ENCODE data around the gene TMTC1. TPM values are rescaled to one million over a fixed set of nuclear protein-coding genes. Genes with fewer than 3 reads are reported as not detected.

TMTC1 gene
- polyA plus RNA-seq, 1 donor (not counting 4 experiments of a cell fraction or from before 2014, with no cell fraction given) = 3.7 TPM

DNA sequence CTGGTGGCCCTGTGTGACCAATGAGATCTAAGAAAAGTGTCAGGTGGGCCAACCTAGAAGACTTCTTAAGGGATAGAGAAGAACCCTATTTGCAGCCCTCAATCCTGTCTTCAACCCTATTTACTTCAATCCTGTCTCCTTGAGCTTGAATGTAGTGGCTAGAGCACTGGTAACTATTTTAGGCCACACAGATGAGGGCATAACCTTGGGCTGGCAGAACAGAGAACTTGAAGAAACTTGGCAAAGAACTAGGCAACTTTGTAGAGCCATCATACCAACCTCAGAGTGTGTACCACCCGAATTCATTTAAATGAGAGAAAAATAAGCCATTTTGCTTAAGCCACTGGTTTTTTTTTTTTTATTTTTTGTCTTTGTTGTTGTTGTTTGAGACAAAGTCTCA is 94.8 kb downstream of the TMTC1 start:
- H3K4me3 ChIP-seq (ENCODE audit: control insufficient read depth in 2 of 3, extremely low read depth in 1 of 3, insufficient read depth in 2 of 3, low read depth in 1 of 3, low read length in 3 of 3) = no peak overlapping the region
- no peak for FAIRE-seq
- no peaks in the 10 kb centered on the region for H3K27me3 ChIP-seq (ENCODE audit: control insufficient read depth, extremely low read depth, insufficient read depth, low read length)
- H3K27ac ChIP-seq (ENCODE audit: control insufficient read depth, insufficient read depth, low read length) = no peak overlapping the region
- H3K36me3 ChIP-seq (ENCODE audit: control insufficient read depth in 2 of 2, extremely low read depth in 1 of 2, insufficient read depth in 2 of 2, low read length in 2 of 2) = no peaks in the 10 kb centered on the region
- dilution Hi-C loops (cut with MboI; ENCODE audit: extremely low pct_ligation_motif_present, low sequenced_read_pairs) = no loop called here
- no peak overlapping the region for H3K4me2 ChIP-seq (ENCODE audit: control insufficient read depth, extremely low read depth, insufficient read depth, low read depth, low read length)
- no peak for TF ChIP-seq CTCF (optimal IDR thresholded peaks at IDR 0.05 in 1 of 3, IDR thresholded peaks at IDR 0.05 in 1 of 3, conservative IDR thresholded peaks at IDR 0.05 in 1 of 3; ENCODE audit: extremely low read depth in 1 of 3, insufficient read depth in 2 of 3, low read length in 3 of 3)
- H3K4me1 ChIP-seq (ENCODE audit: control insufficient read depth, extremely low read depth, insufficient read depth, low read length) = peaks cover 6% of the 10 kb centered on the region
- H3K9ac ChIP-seq (ENCODE audit: control insufficient read depth, extremely low read depth, insufficient read depth, low read length) = no peak overlapping the region
- no peaks in the 10 kb centered on the region for H3K9me3 ChIP-seq (ENCODE audit: control insufficient read depth, low read depth, low read length)
- no peaks in the 10 kb centered on the region for H4K20me1 ChIP-seq (ENCODE audit: control insufficient read depth, extremely low read depth, insufficient read depth, low read length)
- no peaks in the 10 kb centered on the region for H3K9me1 ChIP-seq (ENCODE audit: control insufficient read depth, extremely low read depth, insufficient read depth, low read length)
- no peak overlapping the region for H2AFZ ChIP-seq (ENCODE audit: control insufficient read depth, low read length)
- no peaks in the 10 kb centered on the region for H3K79me2 ChIP-seq (ENCODE audit: control insufficient read depth, insufficient read depth, low read length)
- no peak for DNase-seq (ENCODE audit: low read depth, low spot score)

DNA sequence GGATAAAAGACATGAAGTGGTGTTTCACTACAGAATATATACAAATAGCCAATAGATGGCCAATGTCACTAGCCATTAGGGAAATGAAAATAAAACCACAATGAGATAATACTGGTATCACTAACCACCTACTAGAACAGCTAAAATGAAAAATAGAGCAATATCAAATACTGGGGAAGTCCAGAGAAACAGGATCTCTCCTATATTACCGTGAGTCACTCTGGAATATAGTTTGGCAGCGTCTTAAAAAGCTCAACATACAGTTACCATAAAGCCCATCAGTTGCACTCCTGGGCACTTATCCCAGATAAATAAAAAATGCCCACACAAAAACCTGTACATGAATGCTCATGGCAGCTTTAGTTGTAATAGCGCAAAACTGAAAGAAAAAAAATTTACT is 101.7 kb downstream of the TMTC1 start:
- H3K27ac ChIP-seq (ENCODE audit: control insufficient read depth, insufficient read depth, low read length) = no peak overlapping the region
- H3K79me2 ChIP-seq (ENCODE audit: control insufficient read depth, insufficient read depth, low read length) = no peaks in the 10 kb centered on the region
- TF ChIP-seq CTCF (optimal IDR thresholded peaks at IDR 0.05 in 1 of 3, IDR thresholded peaks at IDR 0.05 in 1 of 3, conservative IDR thresholded peaks at IDR 0.05 in 1 of 3; ENCODE audit: extremely low read depth in 1 of 3, insufficient read depth in 2 of 3, low read length in 3 of 3) = no peak
- no peak for TF ChIP-seq EZH2 (IDR thresholded peaks at IDR 0.05; ENCODE audit: low read length)
- no peak overlapping the region for H3K4me2 ChIP-seq (ENCODE audit: control insufficient read depth, extremely low read depth, insufficient read depth, low read depth, low read length)
- no peak overlapping the region for H2AFZ ChIP-seq (ENCODE audit: control insufficient read depth, low read length)
- no peaks in the 10 kb centered on the region for H3K9me3 ChIP-seq (ENCODE audit: control insufficient read depth, low read depth, low read length)
- H4K20me1 ChIP-seq (ENCODE audit: control insufficient read depth, extremely low read depth, insufficient read depth, low read length) = no peaks in the 10 kb centered on the region
- DNase-seq (ENCODE audit: low read depth, low spot score) = no peak
- no peaks in the 10 kb centered on the region for H3K9me1 ChIP-seq (ENCODE audit: control insufficient read depth, extremely low read depth, insufficient read depth, low read length)
- no peaks in the 10 kb centered on the region for H3K27me3 ChIP-seq (ENCODE audit: control insufficient read depth, extremely low read depth, insufficient read depth, low read length)
- no peaks in the 10 kb centered on the region for H3K4me1 ChIP-seq (ENCODE audit: control insufficient read depth, extremely low read depth, insufficient read depth, low read length)
- H3K9ac ChIP-seq (ENCODE audit: control insufficient read depth, extremely low read depth, insufficient read depth, low read length) = no peak overlapping the region
- no peak overlapping the region for H3K4me3 ChIP-seq (ENCODE audit: control insufficient read depth in 2 of 3, extremely low read depth in 1 of 3, insufficient read depth in 2 of 3, low read depth in 1 of 3, low read length in 3 of 3)
- dilution Hi-C loops (cut with MboI; ENCODE audit: extremely low pct_ligation_motif_present, low sequenced_read_pairs) = no loop called here
- no peaks in the 10 kb centered on the region for H3K36me3 ChIP-seq (ENCODE audit: control insufficient read depth in 2 of 2, extremely low read depth in 1 of 2, insufficient read depth in 2 of 2, low read length in 2 of 2)
- FAIRE-seq = no peak
